Measurements from ENCODE around the gene ACTR3.

ACTR3 gene

GRCh38 chr2:114006460-114006859 lies 116.6 kb downstream of the ACTR3 start:
- ChIA-PET CTCF (no interaction called here), POLR2A (no interaction called here)
- TF ChIP-seq CTCF (IDR thresholded peaks at IDR 0.05; ENCODE audit: insufficient read depth, low read length, missing control alignments) = no peak
- H3K4me3 ChIP-seq (ENCODE audit: low read depth, low read length) = no peak overlapping the region
- no peak for DNase-seq (ENCODE audit: low read depth, low spot score)

- no peak overlapping the region for H3K4me3 ChIP-seq (ENCODE audit: low read depth, low read length)
- no peak for TF ChIP-seq CTCF (IDR thresholded peaks at IDR 0.05; ENCODE audit: insufficient read depth, low read length, missing control alignments)
- ChIA-PET POLR2A (no interaction called here), CTCF (no interaction called here)
- DNase-seq (ENCODE audit: low read depth, low spot score) = no peak
These were observed 117.5 kb downstream of the ACTR3 start for GRCh38 chr2:114007436-114007835.

- H3K4me3 ChIP-seq (ENCODE audit: low read depth, low read length) = no peak overlapping the region
- no peak for TF ChIP-seq CTCF (IDR thresholded peaks at IDR 0.05; ENCODE audit: insufficient read depth, low read length, missing control alignments)
- ChIA-PET CTCF (no interaction called here), POLR2A (no interaction called here)
- no peak for DNase-seq (ENCODE audit: low read depth, low spot score)
These were observed 118.8 kb downstream of the ACTR3 start for GRCh38 chr2:114008720-114009119.

GRCh38 chr2:114009205-114009944 lies 119.5 kb downstream of the ACTR3 start:
- ChIA-PET POLR2A (no interaction called here), CTCF (no interaction called here)
- no peak for DNase-seq (ENCODE audit: low read depth, low spot score)

GRCh38 chr2:114010001-114010400 lies 120.1 kb downstream of the ACTR3 start:
- ChIA-PET POLR2A (no interaction called here), CTCF (no interaction called here)
- DNase-seq (ENCODE audit: low read depth, low spot score) = no peak

More at GRCh38 chr2:114009205-114009944, 119.5 kb downstream of the ACTR3 start:
- no peak for TF ChIP-seq CTCF (IDR thresholded peaks at IDR 0.05; ENCODE audit: insufficient read depth, low read length, missing control alignments)
- H3K4me3 ChIP-seq (ENCODE audit: low read depth, low read length) = no peak overlapping the region

GRCh38 chr2:114011713-114012112 lies 121.8 kb downstream of the ACTR3 start:
- DNase-seq (ENCODE audit: low read depth, low spot score) = no peak
- no peak for TF ChIP-seq CTCF (IDR thresholded peaks at IDR 0.05; ENCODE audit: insufficient read depth, low read length, missing control alignments)
- no peak overlapping the region for H3K4me3 ChIP-seq (ENCODE audit: low read depth, low read length)
- CTCF ChIA-PET = no interaction called here
- POLR2A ChIA-PET = no interaction called here

More at GRCh38 chr2:114010001-114010400, 120.1 kb downstream of the ACTR3 start:
- no peak overlapping the region for H3K4me3 ChIP-seq (ENCODE audit: low read depth, low read length)
- TF ChIP-seq CTCF (IDR thresholded peaks at IDR 0.05; ENCODE audit: insufficient read depth, low read length, missing control alignments) = no peak
